ENCODE data around the gene SRCIN1.

GRCh38 chr17:38569701-38570512, 35.8 kb downstream of the SRCIN1 start:
- TF ChIP-seq, protein P1, sequence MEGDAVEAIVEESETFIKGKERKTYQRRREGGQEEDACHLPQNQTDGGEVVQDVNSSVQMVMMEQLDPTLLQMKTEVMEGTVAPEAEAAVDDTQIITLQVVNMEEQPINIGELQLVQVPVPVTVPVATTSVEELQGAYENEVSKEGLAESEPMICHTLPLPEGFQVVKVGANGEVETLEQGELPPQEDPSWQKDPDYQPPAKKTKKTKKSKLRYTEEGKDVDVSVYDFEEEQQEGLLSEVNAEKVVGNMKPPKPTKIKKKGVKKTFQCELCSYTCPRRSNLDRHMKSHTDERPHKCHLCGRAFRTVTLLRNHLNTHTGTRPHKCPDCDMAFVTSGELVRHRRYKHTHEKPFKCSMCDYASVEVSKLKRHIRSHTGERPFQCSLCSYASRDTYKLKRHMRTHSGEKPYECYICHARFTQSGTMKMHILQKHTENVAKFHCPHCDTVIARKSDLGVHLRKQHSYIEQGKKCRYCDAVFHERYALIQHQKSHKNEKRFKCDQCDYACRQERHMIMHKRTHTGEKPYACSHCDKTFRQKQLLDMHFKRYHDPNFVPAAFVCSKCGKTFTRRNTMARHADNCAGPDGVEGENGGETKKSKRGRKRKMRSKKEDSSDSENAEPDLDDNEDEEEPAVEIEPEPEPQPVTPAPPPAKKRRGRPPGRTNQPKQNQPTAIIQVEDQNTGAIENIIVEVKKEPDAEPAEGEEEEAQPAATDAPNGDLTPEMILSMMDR (IDR thresholded peaks at IDR 0.05; ENCODE audit: insufficient read depth, low read length, poor library complexity, severe bottlenecking) = no peak
- no peak for TF ChIP-seq EZH2phosphoT487 (conservative IDR thresholded peaks at IDR 0.05; ENCODE audit: low read length)
